Neuron (in vitro differentiated cells): ENCODE results near the gene DNAH8.

Experiments used
- H2AFZ ChIP-seq: one replicate; pipeline ENCODE4 v1.6.1; 2013; ENCODE audit warnings: low read depth, mild to moderate bottlenecking, inconsistent platforms, low read length, moderate library complexity
- H3K27me3 ChIP-seq: one replicate; pipeline ENCODE4 v1.6.1; 2013; ENCODE audit warnings: low read length; ENCODE audit not compliant: insufficient read depth
- H3K36me3 ChIP-seq: one replicate; pipeline ENCODE4 v1.6.1; 2013; ENCODE audit warnings: low read length; ENCODE audit not compliant: insufficient read depth
- H3K4me1 ChIP-seq: one replicate; pipeline ENCODE4 v1.6.1; 2013; ENCODE audit warnings: low read length; ENCODE audit not compliant: insufficient read depth
- H3K4me3 ChIP-seq: 2 replicates; pipeline ENCODE4 v1.5.1; 2013; ENCODE audit warnings: mild to moderate bottlenecking, low read length, moderate library complexity
- H3K9me3 ChIP-seq: one replicate; pipeline ENCODE4 v1.6.1; 2013; ENCODE audit warnings: low read length

Gene DNAH8

GRCh38 chr6:38774929-38775707 lies 60.0 kb downstream of the DNAH8 start:
- Histone ChIP-seq H3K4me3 (no peak overlapping the region), H2AFZ (no peak overlapping the region), H3K4me1 (no peaks in the 10 kb centered on the region), H3K27me3 (peaks cover 11% of the 10 kb centered on the region), H3K9me3 (no peaks in the 10 kb centered on the region), H3K36me3 (no peaks in the 10 kb centered on the region)

- Histone ChIP-seq H3K36me3 (no peaks in the 10 kb centered on the region), H3K27me3 (peaks cover 15% of the 10 kb centered on the region), H3K4me1 (no peaks in the 10 kb centered on the region), H3K9me3 (no peaks in the 10 kb centered on the region), H2AFZ (no peak overlapping the region), H3K4me3 (no peak overlapping the region)
Observed at GRCh38 chr6:38775870-38776269, 60.8 kb downstream of the DNAH8 start.

GRCh38 chr6:38776515-38776914 lies 61.4 kb downstream of the DNAH8 start:
- Histone ChIP-seq H3K27me3 (peaks cover 15% of the 10 kb centered on the region), H3K4me1 (no peaks in the 10 kb centered on the region), H3K9me3 (no peaks in the 10 kb centered on the region), H2AFZ (no peak overlapping the region), H3K36me3 (no peaks in the 10 kb centered on the region), H3K4me3 (no peak overlapping the region)

- H3K4me1 ChIP-seq, result peaks cover 6% of the 10 kb centered on the region
- no peaks in the 10 kb centered on the region for H3K9me3 ChIP-seq
- no peak overlapping the region for H3K4me3 ChIP-seq
- H2AFZ ChIP-seq, result no peak overlapping the region
- no peaks in the 10 kb centered on the region for H3K36me3 ChIP-seq
- H3K27me3 ChIP-seq, result peaks cover 15% of the 10 kb centered on the region
Observed at GRCh38 chr6:38779310-38780062, 64.4 kb downstream of the DNAH8 start.

- H3K4me3 ChIP-seq, result no peak overlapping the region
- no peaks in the 10 kb centered on the region for H3K9me3 ChIP-seq
- peaks cover 15% of the 10 kb centered on the region for H3K27me3 ChIP-seq
- no peaks in the 10 kb centered on the region for H3K36me3 ChIP-seq
- no peak overlapping the region for H2AFZ ChIP-seq
- H3K4me1 ChIP-seq, result peaks cover 6% of the 10 kb centered on the region
Observed at GRCh38 chr6:38782616-38783015, 67.5 kb downstream of the DNAH8 start.

- H3K36me3 ChIP-seq, result no peaks in the 10 kb centered on the region
- H3K27me3 ChIP-seq, result peaks cover 14% of the 10 kb centered on the region
- H3K4me3 ChIP-seq, result no peak overlapping the region
- H2AFZ ChIP-seq, result no peak overlapping the region
- H3K4me1 ChIP-seq, result peaks cover 6% of the 10 kb centered on the region
- H3K9me3 ChIP-seq, result no peaks in the 10 kb centered on the region
Observed at GRCh38 chr6:38783443-38784228, 68.5 kb downstream of the DNAH8 start.

- Histone ChIP-seq H3K9me3 (no peaks in the 10 kb centered on the region), H3K4me1 (peaks cover 6% of the 10 kb centered on the region), H3K4me3 (no peak overlapping the region), H3K27me3 (peaks cover 9% of the 10 kb centered on the region), H2AFZ (no peak overlapping the region), H3K36me3 (no peaks in the 10 kb centered on the region)
Observed at GRCh38 chr6:38784506-38785235, 69.6 kb downstream of the DNAH8 start.

GRCh38 chr6:38786486-38786885 lies 71.4 kb downstream of the DNAH8 start:
- Histone ChIP-seq H3K36me3 (no peaks in the 10 kb centered on the region), H3K4me1 (peaks cover 6% of the 10 kb centered on the region), H2AFZ (no peak overlapping the region), H3K9me3 (no peaks in the 10 kb centered on the region), H3K27me3 (peaks cover 5% of the 10 kb centered on the region), H3K4me3 (no peak overlapping the region)

- Histone ChIP-seq H3K4me3 (no peak overlapping the region), H3K9me3 (no peaks in the 10 kb centered on the region), H2AFZ (no peak overlapping the region), H3K36me3 (no peaks in the 10 kb centered on the region), H3K4me1 (no peaks in the 10 kb centered on the region), H3K27me3 (peaks cover 5% of the 10 kb centered on the region)
Observed at GRCh38 chr6:38789256-38789655, 74.1 kb downstream of the DNAH8 start.

GRCh38 chr6:38792356-38792755 lies 77.2 kb downstream of the DNAH8 start:
- Histone ChIP-seq H3K27me3 (no peaks in the 10 kb centered on the region), H3K9me3 (no peaks in the 10 kb centered on the region)

GRCh38 chr6:38794682-38795081 lies 79.6 kb downstream of the DNAH8 start:
- H3K9me3 ChIP-seq, result no peaks in the 10 kb centered on the region
- H3K27me3 ChIP-seq, result no peaks in the 10 kb centered on the region
- no peaks in the 10 kb centered on the region for H3K4me1 ChIP-seq
- no peaks in the 10 kb centered on the region for H3K36me3 ChIP-seq
- no peak overlapping the region for H3K4me3 ChIP-seq
- H2AFZ ChIP-seq, result no peak overlapping the region

More at GRCh38 chr6:38792356-38792755, 77.2 kb downstream of the DNAH8 start:
- Histone ChIP-seq H3K4me1 (no peaks in the 10 kb centered on the region), H3K4me3 (no peak overlapping the region), H2AFZ (no peak overlapping the region), H3K36me3 (no peaks in the 10 kb centered on the region)

- Histone ChIP-seq H3K4me3 (no peak overlapping the region), H3K36me3 (no peaks in the 10 kb centered on the region), H3K27me3 (no peaks in the 10 kb centered on the region), H3K4me1 (no peaks in the 10 kb centered on the region), H3K9me3 (no peaks in the 10 kb centered on the region), H2AFZ (no peak overlapping the region)
Observed at GRCh38 chr6:38796006-38796405, 80.9 kb downstream of the DNAH8 start.
